CD4-positive, alpha-beta T cell treated with Interleukin-12 subunit alpha and Interleukin-12 subunit beta, for 1 hour (primary cell): ENCODE results near the gene DZIP1L.
"Not testable (repeated sequence)": the region's sequence is repeated elsewhere in the genome, so short reads cannot be mapped to it uniquely, and the experiment has no call there.

Experiments used
- DNase-seq: peaks from one replicate; pipeline ENCODE4 v3.0.0-alpha.2; 2020

The DZIP1L gene, protein sequence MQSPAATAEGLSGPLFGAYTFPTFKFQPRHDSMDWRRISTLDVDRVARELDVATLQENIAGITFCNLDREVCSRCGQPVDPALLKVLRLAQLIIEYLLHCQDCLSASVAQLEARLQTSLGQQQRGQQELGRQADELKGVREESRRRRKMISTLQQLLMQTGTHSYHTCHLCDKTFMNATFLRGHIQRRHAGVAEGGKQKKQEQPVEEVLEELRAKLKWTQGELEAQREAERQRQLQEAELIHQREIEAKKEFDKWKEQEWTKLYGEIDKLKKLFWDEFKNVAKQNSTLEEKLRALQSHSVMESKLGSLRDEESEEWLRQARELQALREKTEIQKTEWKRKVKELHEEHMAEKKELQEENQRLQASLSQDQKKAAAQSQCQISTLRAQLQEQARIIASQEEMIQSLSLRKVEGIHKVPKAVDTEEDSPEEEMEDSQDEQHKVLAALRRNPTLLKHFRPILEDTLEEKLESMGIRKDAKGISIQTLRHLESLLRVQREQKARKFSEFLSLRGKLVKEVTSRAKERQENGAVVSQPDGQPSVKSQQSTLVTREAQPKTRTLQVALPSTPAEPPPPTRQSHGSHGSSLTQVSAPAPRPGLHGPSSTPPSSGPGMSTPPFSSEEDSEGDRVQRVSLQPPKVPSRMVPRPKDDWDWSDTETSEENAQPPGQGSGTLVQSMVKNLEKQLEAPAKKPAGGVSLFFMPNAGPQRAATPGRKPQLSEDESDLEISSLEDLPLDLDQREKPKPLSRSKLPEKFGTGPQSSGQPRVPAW

DNA sequence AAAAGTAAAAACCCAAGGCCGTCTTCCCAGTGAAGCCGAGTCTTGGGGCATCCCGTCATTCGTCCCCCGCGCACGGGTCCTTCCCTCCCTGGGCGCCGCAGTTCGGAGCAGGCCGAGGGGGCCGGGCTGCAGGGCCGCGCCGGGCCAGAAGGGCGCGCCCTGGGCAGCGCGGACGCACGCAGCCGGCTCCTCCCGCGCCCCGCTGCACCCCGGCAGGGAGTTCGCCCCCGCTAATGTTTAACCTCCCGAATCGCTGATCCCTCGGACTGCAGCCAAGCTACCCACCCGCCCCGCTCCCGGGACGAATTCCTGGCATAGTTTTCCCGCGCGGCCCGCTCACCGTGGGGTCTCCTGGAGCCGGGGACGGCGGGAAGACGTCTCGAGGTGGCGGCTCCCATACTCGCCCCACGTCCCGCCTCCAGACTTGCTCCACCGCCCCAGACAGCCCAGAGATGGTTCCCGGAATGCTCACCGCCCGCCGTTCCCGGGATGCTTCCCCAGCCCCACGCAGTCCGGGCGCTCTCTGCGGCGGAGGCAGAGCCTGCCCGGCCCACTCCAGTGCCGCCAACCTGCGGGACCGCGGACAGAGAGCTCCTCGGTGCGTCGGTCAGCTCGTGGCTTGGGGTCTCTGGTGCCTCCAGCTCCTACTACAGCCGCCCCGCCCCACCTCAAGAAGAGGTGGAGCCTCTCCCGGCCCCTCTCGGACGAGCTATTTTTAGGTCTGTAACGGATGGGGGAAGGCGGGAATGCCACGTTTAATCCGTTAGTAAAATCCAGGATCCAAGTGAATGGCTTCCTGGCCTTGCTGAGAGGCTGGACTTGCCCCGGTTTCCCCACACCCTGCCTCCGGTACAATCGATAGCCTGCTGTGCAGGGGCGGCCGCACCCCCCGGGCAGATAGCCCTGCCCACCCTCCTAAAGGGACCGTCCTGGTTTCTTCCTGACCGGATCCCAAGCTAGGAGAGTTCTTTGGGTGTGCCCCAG lies at the start of gene DZIP1L:
DZIP1L (minus strand) TSS at position 621 of the 984 bp plus-strand sequence. CDS start 11,637 bp downstream, outside the sequence.
- DNase-seq, result peak; percentile 17

DNA sequence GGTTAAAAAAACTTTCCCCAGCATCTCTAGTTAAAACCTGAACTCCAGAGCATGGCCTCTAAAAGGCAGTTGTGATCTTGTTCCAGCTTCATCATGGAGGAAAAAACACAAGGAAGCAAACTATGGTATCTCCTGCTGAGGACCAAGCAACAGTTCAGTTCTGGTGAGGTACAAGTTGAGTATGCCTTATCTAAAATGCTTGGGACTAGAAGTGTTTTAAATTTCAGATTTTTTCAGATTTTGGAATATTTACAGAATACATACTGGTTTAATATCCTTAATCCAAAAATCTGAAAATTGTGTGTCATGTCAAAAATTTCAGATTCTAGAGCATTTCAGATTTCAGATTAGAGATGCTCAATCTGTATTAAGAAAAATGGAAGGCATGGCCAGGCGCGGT lies 49.7 kb upstream of the DZIP1L start:
- no peak for DNase-seq

DNA sequence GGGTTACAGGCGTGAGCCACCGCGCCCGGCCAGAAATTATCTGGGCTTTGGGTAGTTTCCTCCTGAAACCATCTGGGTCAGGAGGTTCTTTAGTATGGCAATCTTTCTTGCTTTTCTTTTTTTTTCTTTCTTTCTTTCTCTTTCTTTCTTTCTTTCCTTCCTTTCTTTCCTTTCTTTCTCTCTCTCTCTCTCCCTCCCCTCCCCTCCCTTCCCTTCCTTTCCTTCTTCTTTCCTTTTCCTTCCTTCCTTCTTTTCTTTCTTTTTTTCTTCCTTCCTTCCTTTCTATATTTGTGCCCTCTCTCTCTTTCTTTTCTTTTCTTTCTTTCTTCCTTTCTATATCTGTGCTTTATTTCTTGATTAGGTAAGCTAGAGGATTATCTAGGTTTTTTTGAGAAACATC lies 42.3 kb upstream of the DZIP1L start:
- DNase-seq, result no peak

DNA sequence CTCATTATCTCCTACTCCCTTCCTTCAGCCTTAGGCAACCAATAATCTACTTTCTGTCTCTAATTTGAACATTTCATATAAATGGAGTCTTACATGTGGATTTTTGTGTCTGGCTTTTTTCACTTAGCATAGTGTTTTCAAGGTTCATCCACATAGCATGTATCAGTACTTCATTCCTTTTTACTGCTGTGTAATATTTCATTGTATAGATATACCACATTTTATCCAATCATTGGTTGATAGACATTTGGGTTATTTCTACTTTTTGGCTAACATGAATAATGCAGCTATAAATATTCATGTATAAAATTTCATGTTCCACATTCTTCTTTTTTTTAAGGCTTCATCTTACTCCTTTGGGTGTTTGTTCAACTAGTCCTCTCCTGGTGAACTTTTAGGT lies 39.1 kb upstream of the DZIP1L start:
- no peak for DNase-seq

DNA sequence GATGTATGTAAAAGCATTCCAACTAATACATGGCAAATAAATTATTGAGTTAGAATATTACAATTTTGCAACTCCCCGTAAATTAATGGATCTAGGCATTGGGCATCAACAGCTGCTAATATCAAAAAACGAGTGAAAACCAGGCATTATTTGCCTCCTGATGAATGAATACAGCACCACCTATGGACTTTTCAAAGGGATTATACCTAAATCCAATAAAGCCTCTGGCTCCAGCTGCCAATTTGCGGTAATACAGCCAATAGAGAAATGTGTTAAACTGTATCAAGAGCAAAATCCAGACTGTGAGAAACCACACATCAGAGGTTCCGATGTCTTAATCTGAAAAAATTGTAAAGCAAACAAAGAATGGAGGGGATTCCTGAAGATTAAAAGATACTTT lies 33.1 kb upstream of the DZIP1L start:
- DNase-seq, result no peak

DNA sequence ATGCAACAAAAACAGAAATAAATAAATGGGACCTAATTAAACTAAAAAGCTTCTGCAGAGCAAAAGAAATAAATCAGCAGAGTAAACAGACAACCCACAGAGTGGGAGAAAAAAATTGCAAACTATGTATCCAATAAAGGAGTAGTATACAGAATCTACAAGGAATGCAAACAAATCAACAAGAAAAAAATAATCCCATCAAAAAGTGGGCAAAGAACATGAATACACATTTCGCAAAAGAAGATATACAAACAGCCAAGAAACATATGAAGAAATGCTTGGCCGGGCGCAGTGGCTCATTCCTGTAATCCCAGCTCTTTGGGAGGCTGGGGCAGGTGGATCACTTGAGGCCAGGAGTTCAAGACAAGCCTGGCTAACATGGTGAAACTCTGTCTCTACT lies 26.8 kb upstream of the DZIP1L start:
- not testable (repeated sequence) for DNase-seq

DNA sequence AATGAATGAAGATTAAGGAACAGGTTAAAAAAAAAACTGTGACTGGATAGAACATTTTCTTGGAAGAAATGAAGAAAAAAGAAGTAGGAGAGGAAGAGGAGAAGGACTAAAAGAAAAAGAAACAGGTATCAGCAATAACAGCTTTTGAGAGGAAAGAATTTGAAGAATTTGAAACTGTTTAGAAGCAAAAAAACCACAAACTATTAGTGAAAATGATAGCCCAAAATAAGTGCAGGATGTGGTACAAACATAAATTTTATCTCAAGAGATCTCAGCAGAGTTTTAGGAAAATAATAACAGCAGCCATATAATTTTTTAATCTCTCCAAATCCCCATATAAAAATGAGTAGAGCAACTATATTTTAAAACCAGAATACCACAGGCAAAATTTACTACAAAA lies 25.5 kb upstream of the DZIP1L start:
- DNase-seq, result no peak

DNA sequence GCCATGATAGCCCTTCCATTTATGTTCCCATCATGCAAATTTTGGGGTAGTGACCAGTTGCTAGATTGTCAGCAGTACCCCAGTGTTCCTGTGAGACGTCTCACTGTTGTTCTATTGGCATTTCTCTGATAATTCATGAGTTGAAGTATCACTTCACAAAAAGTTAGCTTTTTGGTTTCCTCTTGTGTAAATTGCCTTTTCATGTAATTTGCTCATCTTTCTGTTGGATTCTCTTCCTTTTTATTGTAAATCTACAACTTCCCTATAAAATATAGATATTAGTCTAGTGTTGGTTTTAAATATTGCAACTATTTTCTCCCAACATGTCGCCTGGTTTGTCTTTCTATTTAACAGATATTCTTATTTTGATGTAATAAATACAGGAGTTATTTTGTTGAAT lies 24.3 kb upstream of the DZIP1L start:
- DNase-seq, result no peak

DNA sequence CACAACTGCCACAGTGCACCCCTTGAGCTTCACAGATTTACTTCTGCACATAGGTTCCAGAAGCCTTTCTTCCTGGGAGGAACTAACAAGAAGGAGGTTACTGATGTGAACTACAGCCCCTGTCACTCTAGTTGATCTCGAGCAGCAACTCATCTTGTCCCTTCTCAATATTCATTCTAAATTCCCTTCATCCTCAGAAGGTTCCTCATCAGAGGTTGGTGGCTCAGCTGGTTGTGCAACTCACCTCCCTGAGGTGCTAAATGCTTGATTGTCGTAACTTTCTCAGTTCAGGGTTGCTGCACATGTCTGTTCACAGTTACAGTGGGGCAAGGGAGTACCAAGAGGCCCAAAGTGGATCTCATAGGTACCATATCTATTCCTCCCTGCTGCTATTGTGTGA lies 22.5 kb upstream of the DZIP1L start:
- no peak for DNase-seq

DNA sequence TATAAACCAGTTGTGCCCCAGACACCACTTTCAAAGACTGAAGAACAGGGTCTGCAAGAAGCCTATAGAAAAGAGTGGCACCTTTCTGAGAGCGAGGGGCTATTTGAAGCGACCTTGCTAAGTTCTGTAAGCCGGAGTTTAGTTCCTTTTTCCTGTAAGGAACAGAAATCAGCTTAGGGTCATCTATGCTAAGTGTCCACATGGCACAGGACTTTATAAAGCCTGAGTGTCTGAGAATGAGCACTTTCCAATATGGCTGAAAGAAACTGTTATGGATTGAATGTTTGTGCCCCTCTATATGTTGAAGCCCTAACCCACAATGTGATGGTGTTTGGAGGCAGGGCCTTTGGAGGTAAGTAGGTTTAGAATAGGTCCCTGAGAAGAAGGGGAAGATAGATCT lies 20.8 kb upstream of the DZIP1L start:
- no peak for DNase-seq

DNA sequence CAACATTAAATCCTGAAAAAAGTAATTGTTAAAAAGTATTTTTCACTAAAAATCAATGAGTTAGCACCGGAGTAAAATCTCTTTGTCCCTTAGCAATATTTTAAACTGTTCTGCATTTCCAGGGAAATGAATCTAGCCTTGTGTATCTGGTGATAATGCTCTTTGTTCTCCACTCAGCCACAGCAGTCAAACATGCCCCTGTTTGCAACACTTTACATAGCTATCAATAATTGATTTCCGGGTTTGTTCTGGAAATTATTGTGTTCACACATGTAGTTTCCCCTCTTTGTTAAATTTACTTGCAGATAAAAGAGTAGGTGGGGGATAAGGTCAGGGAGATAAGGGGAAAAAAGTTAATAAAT lies 20.4 kb upstream of the DZIP1L start:
- no peak for DNase-seq

DNA sequence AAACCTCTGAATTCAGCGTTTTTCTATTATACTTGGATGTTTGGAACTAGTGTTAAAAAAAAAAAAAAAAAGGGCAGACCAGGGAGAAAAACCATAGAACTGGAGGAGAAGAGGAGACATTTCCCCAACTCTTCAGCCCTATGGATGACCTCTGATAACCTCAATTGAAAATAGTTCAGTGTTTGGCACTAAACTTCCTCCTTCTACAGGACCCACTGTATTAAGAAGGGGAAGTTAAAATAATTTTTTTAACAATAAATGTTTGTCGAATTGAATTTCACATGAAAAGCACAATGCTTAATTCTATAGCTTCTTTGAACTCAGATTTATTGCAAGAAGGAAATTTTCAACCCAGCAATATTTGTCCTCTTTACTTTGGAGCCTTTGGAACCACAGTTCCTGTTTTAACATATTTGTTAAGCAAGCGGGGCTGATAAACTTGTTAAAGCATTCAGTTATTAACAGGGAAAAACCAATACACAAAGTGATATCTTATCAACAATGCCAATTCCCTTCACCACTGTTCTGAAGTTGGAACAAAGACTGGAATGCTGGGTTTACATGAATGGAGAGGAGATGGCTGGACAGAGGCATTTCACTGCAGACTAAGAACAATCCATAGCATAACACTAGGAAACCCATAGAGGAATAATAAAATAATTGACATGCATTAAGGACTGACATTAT lies 19.9 kb upstream of the DZIP1L start:
- DNase-seq, result no peak

DNA sequence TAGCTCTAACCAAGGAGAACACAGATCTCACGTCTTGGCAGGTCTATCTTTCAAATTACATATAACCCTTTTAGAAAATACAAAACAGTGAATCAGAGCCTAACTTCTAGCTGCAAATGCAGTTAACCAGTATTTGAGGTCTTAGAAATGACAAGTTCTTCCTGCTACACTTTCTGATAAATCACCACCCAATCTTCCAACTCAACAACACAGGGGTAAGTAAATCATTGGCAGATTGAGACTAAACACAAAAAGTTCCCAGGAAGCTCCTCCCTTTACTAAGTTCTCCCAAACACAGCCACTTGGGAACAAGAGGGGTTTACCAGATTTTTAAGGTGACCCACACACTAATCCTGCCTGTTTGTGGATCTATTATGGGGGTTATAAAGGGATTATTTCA lies 16.8 kb upstream of the DZIP1L start, which contains the start of gene A4GNT:
A4GNT (minus strand) TSS at position 152 of the 400 bp plus-strand sequence. CDS start 1,134 bp downstream, outside the sequence.
- DNase-seq, result no peak

DNA sequence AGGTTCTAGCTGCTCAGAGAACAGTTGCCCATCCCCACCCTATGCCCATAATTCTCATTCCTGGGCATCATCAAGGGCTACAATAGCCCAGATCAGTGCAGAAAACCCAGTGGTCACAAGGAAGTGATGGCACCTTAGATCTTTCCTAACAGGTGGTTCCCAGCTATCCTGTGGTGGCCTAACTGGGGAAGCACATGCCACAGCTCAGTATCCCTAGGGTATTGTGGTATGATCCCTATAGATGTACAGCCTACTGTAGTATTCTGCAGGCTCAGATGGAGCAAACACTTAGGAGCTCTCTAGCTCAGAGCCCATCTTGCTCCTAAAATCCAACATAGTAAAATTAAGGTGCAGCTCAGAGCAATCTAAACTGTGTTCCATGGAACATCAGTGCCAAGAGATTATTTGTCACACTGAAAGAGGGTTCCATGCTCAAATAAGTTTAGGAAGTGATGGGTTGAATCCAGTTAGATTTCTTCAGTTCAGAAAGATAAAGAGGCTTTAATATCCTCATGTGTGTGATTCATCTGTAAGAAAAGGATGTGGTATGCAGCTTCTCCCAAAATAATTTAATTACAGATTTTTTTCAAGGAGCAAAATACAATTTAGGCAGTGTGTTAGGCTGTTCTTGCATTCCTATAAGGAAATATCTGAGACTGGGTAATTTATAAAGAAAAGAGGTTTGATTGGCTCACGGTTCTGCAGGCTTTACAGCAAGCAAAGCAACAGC lies 12.4 kb upstream of the DZIP1L start:
- DNase-seq, result no peak

DNA sequence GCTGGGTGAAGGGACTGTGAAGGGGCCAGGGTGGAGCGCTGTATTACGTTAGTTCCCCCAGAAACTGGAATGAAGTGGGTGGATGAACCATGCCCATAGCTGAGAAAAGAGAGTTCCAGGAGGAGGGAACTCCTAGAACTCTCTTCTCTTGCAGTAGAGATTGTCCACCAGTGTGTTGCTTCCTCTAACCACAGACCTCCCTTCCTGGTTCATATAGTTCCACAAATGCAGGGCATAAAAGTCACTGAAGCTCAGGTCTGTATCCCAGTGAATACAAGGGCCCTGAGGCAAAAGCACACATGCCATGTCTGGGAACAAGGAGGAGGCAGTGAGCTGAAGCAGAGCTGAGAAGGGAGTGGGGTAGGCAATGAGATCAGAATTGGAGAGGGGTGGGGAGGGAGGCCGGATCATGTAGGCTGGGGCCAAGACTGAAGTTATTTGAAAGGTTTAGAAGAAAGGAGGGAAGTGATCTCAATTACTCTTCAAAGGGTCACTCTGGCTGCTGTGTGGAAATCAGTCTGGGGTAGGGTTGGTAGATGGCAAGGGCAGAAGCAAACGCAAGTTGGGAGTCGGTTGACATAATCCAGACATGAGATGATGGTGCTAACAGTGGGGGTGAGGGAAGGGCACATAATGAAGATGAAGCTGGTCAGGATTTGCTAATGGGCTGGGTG lies 10.3 kb upstream of the DZIP1L start:
- DNase-seq, result no peak

DNA sequence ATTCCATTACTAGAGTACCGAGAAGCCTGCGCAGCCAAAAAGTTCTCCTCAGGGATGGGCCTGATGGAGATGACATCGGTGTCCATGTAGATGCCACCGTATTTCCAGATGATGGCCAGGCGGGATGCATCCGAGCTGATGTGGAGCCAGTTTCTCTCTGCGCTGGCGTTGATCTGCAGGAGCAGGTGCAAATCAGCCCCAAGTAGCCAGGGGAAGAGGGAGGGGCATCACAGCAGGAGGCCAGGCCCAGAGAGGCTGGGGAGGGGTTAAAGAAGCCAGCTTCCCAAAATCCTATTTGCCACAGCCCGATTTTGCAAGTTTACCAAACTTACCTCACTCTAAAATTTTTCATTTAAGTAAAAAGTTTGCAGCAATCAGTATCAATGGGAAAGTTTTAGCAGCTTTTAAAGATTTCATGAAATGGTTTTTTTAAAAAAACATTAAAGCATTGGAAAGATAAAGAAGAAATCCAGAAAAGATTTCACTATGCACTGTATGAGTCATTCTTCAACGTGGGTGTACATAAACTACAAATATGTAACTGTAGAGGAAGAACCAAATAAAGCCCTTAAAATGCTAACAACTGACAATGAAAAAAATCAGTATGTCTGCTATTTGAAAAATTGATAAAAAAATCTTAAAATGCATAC lies 9.4 kb upstream of the DZIP1L start:
- no peak for DNase-seq

DNA sequence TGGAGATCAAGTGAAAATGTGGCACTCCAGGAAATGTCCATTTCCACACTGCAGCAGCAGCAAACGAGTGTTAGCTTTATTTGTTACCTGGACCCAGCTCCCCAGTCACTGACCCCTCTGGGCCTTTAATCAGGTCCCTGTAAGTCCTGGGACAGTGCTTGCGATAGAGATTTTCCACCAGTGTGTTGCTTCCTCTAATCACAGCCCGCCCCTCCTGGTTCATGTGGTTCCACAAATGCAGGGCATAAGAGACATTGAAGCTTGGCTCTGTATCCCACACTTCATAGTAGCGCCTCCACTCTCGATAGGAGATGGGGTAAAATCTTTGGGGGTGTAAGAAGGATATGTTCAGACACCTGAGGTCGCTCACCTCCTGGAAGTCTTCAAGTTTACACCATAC lies 8.8 kb upstream of the DZIP1L start:
- DNase-seq, result no peak

DNA sequence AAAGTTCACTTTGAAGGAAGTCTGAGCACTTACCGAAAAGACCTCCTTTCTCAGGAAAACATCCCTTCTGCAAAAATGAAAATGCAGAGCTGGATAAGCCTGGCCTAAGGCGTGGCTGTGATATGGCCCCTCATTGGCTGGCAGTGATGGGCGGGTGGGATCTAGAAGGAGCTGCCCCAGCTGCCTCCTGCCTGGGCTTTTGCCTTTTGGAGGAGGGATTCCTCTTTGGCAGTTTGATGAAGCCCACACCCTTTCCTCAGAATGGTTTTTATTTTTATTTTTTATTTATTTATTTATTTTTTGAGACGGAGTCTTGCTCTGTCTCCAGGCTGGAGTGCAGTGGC lies 4.0 kb upstream of the DZIP1L start:
- DNase-seq, result no peak

DNA sequence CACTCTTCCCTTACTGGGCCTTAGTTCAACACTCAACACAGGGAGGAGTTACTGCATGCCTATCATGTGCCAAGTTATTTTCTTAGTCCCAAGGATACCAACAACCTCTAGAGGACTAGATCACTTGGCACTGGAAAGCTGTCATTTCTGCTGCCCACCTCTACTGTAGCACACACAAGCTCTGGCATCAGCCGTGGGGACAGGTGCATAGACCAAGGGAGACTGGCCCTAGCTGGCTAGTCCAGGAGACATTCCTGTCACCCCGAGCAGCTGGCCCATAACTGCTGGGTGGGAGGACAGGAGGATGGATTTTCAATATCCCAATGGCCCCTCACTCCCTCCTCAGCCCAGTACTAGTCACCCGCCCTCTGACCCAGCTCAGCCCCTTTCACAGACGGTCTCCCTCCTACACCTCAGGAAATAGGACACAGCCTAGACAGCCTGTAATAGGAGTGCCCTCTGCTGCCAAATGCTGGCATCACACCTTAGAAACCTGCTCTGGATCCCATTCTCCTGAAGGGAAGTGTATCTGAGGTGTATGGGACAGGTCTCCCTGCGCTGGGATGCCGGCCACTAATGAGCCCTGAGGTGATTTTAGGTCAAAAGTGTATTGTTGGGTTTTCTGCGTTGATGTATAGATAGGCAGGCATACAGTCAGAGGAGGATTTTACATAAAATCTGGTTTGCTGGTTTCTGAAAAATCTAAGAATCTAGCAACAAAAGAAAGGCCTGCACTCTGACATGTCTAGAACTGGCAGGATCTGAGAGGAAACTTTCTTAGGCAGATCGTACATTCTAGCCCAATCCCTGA lies 3.4 kb upstream of the DZIP1L start:
- peak; percentile 38 for DNase-seq

DNA sequence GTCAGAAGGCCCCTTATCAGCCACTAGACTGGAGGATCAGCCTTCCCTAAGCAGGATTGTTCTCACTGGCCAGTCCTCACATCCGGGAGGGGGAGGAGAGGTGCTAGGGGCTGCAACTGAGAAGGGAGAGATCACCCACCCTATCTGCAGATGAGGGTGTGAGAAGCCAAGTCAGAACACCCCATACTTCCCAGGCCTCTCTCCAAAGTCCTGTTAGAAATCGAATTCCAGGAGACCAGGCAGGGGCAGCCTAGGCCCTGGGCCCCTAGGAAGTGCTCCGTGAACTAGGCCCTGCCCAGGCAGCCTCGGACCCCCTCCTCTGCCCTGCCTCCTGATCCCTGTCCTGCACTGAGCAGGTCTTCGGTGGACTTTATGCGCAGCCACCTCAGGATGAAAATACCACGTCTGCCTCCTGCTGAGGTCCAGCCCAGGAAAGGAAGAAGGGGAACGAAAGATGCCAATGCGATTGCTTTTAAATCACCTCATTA lies 933 bp downstream of the DZIP1L start:
- DNase-seq, result no peak
